HS-5 (cell line): ENCODE data around the gene BBS12.
"Not testable (repeated sequence)": the region's sequence is repeated elsewhere in the genome, so short reads cannot be mapped to it uniquely, and the experiment has no call there.

ENCODE experiments used
- DNase-seq: peaks from one replicate; pipeline ENCODE4 v3.0.0-alpha.2; 2012; ENCODE audit warnings: low read depth

BBS12 gene

GRCh38 chr4:122765692-122766352 lies 33.3 kb downstream of the BBS12 start:
- DNase-seq: peak; percentile 55

GRCh38 chr4:122766353-122766705 lies 33.8 kb downstream of the BBS12 start:
- no peak for DNase-seq

- DNase-seq: no peak
These were observed 34.4 kb downstream of the BBS12 start for GRCh38 chr4:122766950-122767349.

DNA sequence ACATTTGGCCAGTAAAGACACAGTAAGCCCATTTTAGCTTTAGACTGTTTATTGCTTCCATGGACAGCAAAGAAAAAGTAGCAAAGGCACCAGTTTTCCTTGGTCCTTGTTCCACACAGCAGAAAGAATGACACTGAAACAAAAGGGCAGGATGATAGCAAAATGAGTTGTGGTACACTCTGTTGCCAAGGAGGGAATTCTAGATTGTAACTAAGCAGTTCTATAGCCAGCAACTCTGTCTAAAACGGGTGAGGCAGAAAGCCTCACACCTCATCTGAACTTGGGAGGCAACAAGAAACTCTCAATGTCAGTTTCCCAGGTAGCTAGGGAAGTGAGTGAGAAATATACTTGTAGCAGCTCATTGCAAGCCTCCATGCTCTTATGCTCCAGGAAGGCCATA lies 39.2 kb downstream of the BBS12 start:
- no peak for DNase-seq

- peak; percentile 74 for DNase-seq
These were observed 39.8 kb downstream of the BBS12 start for GRCh38 chr4:122772311-122772710.

DNA sequence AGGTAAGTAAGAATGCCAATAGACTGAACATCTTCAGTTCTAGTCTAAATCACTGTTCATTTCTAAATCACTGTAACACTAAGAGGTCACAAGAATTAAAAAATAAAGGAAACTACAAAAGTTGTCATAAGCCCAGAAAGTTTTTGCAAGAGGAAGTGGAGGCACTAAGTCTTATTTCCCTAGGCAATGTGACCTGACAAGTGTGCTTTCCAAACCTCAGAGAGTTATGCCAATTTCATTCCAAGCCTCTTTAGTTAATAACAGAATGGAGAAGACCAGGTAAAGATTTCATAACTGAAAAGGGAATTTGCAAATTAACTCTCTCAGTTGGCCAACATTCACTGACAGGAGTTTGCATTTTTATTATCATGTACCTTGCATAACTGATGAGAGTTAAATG lies 40.5 kb downstream of the BBS12 start:
- DNase-seq: no peak

DNA sequence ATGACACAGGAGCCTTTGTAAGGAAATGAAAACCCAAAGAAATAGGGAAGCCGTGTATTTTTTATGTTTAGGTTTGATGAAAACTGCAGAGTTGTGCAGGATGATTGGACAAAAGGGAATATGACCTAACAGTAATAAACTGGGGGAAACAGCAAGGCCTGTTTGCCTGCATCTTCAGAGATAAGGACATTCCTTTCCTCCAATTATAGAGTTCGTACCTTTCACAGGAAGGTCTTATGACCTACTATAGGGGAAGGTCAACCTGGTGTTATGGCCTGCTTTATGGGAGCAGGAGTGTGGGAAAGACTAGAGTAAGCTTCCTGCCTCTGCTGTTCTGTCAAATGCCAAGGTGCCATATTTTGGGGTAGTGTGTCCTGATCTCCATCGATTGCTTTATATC lies 42.5 kb downstream of the BBS12 start:
- DNase-seq: no peak

DNA sequence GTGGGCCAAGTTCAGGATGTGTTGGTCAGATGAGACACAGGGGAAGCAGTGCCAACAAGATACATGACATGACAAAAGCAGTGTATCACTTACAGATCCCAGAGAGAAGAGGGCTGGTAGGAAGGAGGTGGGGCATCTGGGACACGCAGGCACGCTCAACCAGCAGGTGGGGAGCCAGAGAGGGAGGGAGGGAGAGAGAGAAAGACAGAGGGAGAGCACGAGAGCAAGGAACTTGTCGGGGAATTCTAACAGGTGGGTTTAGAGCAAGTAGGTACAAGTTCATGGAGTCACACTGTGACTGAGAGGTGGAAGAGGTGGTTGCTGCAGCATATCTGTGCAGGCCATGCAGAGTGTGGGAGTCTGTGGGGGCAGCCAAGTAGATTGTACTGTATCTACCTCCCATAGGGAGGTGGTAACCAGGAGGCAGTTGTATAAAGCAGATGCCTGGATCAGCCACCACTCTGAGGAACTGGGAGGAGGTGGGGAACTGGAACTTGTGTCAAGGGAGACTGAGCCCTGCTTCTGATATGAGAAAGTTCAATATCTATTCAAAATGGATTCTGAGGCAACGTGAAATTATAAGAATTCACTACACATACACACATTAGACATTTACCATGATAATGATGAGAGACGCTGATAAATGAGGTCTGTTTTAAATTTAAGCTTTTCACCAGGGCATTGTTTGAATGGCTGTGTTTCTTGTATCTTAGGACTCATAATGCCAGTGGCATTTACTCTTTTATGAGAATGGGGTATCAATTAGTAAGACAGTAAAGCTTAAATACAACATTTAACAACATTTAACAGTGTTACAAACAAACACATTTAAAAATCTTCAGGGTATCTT lies 43.7 kb downstream of the BBS12 start:
- DNase-seq: no peak

DNA sequence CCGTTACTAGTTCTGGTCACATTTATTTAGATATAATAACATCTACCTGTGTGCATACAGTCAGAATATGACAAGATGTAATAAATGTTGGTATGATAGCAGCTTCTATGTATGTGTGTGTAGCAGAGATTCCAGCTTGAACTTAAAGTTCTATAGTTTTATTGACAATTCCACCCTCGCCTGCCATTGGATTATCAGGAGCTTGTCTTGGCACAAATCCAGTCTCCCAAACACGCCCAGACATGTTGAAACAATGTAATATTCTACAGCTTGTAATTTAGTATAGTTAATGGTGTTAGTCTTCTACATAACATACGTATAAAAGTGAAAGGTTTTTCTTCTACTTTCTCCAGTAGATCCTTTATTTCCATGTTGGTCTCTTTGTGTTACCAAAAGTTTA lies 44.4 kb downstream of the BBS12 start:
- no peak for DNase-seq

DNA sequence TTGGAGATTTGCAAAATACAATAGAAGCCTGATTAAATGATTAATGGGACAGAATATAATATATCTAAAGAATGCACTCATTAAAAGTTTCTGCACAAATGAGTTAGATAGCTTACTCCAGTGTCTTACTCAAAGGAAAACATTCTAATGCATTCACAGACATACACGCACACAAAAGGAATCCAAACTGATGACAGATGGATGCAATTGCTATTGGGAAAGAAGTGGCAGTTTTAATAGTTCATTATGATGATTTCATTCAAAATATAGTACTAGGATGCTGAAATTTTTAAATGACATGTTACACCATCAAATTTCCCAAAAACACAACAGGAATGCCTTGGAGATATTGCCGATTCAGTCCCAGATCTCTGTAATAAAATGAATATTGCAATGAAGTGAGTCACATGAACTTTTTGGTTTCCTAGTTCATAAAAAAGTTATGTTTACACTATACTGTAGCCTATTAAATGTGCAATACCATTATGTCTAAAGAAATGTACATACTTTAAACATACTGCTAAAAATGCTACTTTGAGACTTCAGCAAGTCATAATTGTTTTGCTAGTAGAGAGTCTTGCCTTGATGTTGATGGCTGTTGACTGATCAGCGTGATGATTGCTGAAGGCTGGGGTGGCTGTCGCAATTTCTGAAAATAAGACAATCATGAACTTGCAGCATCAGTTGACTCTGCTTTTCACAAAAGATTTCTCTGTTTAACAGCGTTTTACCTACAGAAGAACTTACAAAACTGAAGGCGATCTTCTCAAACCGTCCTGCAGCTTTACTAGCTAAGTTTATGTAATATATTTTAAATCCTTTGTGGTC lies 45.6 kb downstream of the BBS12 start:
- DNase-seq: peak; percentile 95

GRCh38 chr4:122781486-122781885 lies 49.0 kb downstream of the BBS12 start:
- no peak for DNase-seq

- peak; percentile 93 for DNase-seq
These were observed 51.1 kb downstream of the BBS12 start for GRCh38 chr4:122783301-122784215.

- DNase-seq: no peak
These were observed 51.8 kb downstream of the BBS12 start for GRCh38 chr4:122784261-122784660.

GRCh38 chr4:122785099-122785498 lies 52.6 kb downstream of the BBS12 start:
- DNase-seq: no peak

DNA sequence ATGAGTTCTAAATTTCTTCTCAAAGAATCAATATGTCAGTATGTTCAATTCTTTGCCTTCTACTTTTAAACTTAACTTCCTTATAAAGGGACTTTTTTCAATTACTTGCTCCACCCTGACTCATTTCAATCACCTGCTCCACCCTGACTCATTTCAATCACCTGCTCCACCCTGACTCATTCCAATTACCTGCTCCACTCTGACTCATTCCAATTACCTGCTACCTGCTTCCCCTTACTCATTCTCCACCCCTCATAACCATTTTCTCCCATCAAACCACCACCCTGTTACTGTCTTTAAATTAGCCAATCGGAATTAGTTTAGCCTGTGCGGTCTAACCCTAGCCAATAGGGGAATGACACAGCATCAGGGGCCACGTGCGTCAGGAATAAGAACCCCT lies 53.8 kb downstream of the BBS12 start:
- not testable (repeated sequence) for DNase-seq

DNA sequence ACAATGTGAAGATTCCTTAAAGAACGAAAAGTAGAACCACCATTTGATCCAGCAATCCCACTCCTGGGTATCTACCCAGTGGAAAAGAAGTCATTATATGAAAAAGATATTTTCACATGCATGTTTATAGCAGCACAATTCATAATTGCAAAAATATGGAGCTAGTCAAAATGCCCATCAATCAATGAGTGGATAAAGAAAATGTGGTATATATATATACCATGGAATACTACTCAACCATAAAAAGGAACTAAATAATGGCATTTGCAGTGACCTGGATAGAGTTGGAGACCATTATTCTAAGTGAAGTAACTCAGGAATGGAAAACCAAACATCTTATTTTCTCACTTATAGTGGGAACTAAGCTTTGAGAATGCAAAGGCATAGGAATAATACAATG lies 54.4 kb downstream of the BBS12 start:
- not testable (repeated sequence) for DNase-seq

- no peak for DNase-seq
These were observed 55.4 kb downstream of the BBS12 start for GRCh38 chr4:122787940-122788339.

DNA sequence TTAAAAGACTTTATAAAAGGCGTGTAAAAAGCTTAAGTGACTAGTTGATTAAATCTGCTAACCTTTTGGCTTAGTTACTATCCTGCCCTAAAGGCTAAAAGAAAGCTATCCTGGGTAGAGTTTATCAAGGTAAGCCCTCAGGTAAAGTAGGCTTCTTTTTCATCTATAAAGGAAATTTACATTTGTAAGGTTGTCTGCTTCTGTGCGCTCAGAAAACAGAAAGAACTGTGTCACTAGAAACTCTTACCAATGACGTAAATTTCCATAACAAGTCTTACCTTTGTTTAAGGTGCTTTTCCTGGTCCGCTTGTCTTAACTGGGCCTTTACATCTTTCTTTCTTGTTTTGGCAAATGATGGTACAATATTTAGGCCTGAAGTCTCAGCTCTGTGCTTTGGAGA lies 56.4 kb downstream of the BBS12 start:
- no peak for DNase-seq

- no peak for DNase-seq
These were observed 61.3 kb downstream of the BBS12 start for GRCh38 chr4:122793811-122794210.
